ENCODE measurements around the gene NDFIP2.
"Not testable (repeated sequence)": the region's sequence is repeated elsewhere in the genome, so short reads cannot be mapped to it uniquely, and the experiment has no call there.

Gene NDFIP2

GRCh38 chr13:79593641-79594275, 112.8 kb downstream of the NDFIP2 start:
- no peak for DNase-seq (ENCODE audit: low spot score)

DNA sequence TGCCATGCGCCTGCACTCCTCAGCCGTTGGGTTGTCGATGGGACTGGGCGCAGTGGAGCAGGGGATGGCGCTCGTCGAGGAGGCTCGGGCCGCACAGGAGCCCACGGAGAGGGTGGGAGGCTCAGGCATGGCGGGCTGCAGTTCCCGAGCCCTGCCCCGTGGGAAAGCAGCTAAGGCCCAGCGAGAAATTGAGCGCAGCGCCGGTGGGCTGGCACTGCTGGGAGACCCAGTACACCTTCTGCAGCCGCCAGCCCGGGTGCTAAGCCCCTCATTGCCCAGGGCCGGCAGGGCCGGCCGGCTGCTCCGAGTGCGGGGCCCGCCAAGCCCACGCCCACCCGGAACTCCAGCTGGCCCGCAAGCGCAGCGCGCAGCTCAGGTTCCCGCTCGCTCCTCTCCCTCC, 119.2 kb downstream of the NDFIP2 start:
- not testable (repeated sequence) for DNase-seq (ENCODE audit: low spot score)

GRCh38 chr13:79602936-79603335, 122.0 kb downstream of the NDFIP2 start:
- DNase-seq (ENCODE audit: low spot score) = no peak

DNA sequence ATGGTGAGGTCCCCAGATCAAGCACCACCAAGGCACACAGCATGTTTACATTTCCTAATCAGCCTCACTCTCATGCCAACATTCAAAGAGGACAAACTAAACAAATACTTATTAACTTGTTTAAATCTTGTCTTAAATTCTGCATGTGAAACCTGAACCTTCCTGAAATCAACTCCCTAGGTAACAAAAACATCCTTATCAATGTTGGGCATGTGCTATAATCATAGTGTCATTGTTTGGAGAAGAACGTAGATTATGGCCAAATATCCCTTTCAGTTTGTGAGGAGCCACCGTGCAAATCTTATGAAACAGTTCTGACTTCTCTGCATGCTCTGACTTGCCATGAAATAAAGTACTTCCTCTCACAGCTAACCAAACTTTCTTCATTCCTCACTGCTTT, 123.8 kb downstream of the NDFIP2 start:
- DNase-seq (ENCODE audit: low spot score) = no peak

All from D341Med (cell line).